NOMO-1 (cell line): ENCODE data around the gene GPR137B.

ENCODE experiments used
- DNase-seq, 2 experiments: peaks; one replicate each; lab custom pipeline; 2025; ENCODE audit not compliant: unreplicated experiment in 2 of 2; lab: John Stamatoyannopoulos, UW

Gene GPR137B

DNA sequence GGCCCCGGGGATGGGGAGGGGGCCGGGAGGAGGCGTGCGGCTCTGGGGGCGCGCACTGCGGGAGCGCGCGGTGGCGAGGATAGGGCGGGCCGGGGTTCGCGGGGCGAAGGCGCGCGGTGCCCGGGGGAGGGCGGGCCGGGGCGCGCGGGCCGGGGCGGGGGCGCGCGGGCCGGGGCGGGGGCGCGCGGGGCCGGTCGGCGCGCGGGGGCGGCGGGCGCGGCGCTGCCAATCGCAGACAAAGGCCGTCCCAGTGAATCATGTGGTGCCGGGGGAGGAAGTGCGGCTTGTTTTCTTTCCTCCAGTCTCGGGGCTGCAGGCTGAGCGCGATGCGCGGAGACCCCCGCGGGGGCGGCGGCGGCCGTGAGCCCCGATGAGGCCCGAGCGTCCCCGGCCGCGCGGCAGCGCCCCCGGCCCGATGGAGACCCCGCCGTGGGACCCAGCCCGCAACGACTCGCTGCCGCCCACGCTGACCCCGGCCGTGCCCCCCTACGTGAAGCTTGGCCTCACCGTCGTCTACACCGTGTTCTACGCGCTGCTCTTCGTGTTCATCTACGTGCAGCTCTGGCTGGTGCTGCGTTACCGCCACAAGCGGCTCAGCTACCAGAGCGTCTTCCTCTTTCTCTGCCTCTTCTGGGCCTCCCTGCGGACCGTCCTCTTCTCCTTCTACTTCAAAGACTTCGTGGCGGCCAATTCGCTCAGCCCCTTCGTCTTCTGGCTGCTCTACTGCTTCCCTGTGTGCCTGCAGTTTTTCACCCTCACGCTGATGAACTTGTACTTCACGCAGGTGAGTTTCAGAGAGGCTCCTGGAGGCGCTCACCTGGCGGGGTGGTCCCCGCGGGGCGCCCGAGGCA is at the start of gene GPR137B:
Gene GPR137B, plus strand, starts transcription at position 287 of the 851 bp plus-strand sequence. Its CDS starts 84 bp downstream, at position 371.
- peak; percentile 45 to 77 for DNase-seq

DNA sequence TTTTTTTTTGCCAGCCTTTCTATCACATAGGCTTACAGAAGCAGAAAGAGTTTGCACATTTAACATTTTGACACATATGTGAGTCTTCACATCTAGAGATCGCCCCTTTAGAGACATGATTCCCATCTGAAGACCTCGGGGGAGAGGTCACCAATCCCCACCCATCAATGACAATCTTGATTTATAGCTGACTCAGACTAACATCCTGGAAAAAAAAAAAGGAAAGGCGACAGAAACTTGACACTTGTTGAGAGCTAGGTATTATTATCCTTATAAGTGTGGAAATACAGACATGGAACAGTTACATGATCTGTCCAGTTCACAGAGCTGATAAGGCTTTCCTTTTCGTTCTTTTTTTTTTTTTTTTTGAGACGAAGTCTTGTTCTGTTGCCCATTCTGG is 49.4 kb upstream of the GPR137B start:
- no peak for DNase-seq

DNA sequence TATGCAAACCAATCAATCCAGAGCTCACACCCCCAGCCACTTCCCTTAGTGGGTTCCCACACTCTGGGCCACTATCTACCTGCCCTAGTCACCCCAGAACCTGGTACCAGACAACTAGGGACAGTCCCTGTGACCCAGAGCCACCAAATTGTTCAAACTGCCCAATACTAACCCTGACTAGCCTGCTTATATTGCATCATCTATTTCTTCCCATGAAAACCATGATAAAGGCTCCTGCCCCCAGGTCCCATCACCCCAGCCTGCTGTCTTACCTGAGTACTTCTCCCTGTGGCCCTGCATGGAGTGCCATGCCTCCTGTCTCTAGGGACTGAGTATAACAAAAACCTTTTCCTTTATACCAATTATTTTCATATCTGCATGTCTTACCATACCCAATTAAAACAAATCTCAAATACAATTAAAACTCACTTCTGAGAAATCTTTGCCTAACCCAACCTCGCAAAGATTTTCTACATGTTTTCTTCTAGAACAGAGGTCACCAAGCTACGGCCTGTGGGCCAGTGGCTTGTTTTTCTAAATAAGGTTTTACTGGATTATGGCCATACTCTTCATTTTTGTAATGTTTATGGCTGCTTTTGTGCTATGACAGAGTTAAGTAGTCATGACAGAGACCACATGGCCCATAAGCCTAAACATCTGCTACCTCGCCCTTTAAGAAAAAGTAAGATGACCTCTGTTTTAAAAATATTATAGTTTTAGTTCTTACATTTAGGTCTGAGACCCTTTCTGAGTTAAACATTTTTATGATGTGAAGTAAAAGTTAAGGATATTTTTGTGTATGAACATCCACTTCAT is 46.4 kb upstream of the GPR137B start:
- no peak for DNase-seq

DNA sequence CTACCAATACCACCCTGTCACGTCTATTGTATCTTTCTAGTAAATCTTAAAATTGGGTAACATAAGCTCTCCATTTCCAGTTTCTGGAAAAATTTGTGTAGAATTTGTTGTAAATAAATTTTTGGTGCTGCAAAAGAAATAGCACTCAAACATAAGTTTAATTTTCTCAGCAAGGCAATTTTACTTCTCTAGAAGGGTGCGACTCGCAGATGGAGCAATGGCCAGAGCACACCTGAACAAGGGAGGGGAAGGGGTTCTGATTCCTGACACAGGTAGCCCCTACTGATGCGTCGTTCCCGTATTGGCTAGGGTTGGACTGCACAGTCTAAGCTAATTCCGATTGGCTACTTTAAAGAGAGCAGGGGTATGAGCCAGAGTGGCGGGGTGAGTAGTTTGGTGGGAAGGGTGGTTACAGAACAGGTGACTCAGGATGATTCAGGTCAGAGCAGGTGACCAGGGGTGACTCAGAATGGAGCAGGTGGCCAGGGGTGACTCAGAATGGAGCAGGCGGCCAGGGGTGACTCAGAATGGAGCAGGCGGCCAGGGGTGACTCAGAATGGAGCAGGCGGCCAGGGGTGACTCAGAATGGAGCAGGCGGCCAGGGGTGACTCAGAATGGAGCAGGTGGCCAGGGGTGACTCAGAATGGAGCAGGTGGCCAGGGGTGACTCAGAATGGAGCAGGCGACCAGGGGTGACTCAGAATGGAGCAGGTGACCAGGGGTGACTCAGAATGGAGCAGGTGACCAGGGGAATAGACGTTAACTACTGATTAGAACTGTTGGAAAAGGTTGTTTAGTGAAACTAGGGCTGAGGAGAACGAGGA is 45.5 kb upstream of the GPR137B start:
- DNase-seq = peak; percentile 20 to 44

DNA sequence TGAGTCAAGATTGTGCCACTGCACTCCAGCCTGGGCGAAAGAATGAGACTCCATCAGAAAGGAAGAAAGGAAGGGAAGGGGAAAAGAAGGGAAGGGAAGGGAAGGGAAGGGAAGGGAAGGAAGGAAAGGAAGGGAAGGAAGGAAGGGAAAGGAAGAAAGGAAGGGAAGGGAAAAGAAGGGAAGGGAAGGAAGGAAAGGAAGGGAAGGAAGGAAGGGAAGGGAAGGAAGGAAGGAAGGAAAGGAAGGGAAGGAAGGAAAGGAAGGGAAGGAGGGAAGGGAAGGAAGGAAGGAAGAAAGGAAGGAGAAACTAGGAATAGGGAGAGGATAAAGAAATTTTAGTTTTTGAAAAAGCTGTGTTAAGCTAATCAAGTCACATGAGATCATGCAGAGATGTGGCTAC is 44.1 kb upstream of the GPR137B start:
- no peak for DNase-seq

DNA sequence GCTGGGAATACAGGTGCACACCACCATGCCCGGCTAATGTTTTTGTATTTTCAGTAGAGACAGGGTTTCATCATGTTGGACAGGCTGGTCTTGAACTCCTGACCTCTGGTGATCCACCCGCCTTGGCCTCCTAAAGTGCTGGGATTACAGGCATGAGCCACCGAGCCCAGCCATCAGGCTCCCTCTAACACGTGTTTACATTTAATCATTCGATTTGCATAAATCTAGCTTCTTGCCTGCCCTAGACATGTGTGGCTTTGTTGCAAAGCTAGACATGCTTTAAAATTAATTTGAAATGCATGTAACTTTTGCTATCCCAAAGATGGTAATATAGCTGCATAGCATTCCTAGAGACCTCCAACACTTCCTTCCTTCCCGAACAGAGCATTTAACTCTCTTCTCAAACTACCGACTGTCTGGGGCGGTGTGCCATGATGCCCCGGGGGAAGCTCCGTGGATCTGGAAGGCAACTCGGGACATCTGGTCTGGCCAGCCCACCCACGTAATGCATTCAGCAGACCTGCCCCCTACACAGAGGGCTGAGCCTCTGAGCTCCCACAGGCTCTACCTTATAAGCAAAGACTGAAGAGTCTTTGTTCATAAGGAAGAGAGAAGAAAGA is 42.9 kb upstream of the GPR137B start:
- no peak for DNase-seq

DNA sequence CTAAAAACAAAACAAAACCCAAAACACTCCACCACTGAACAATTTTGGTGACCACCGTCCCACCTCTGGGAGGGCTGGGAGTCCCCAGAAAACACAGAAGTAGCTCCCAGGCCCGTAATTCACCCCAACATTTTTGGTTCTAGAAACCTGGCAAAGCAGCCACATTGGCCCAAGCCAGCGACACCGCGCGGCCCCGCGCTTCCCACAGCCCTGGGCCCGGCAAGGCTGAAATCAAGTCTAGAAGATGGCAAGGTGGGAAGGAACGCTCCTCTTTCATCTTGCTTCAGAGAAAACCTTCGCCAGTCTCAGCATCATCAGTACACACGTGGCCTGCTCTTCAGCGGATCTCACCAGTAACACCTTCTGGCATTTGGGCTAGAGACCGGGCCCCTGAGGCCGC is 41.5 kb upstream of the GPR137B start:
- no peak for DNase-seq

- no peak for DNase-seq
Measured at GRCh38 chr1:236101233-236102200, 40.8 kb upstream of the GPR137B start.

- no peak for DNase-seq
Measured at GRCh38 chr1:236102611-236103010, 39.7 kb upstream of the GPR137B start.

DNA sequence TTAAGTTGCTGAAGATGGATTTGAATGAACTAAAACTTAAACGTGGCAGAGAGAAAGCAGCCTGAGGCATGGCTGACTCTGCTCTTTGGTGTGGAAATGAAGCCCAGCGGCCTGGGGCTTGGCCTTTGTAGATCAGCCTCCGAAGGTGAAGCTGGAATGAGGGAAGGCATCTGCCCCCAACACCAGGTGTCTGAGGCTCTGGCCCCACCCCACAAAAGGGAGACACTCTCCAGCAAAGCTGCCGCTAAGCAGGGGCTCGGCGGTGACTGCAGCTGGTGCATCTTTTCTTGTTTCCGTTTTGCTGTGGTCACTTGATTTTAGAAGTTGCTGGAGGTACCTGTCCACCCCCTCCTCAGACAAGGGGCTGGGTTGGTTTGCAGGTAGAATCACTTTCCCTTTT is 39.3 kb upstream of the GPR137B start:
- no peak for DNase-seq

DNA sequence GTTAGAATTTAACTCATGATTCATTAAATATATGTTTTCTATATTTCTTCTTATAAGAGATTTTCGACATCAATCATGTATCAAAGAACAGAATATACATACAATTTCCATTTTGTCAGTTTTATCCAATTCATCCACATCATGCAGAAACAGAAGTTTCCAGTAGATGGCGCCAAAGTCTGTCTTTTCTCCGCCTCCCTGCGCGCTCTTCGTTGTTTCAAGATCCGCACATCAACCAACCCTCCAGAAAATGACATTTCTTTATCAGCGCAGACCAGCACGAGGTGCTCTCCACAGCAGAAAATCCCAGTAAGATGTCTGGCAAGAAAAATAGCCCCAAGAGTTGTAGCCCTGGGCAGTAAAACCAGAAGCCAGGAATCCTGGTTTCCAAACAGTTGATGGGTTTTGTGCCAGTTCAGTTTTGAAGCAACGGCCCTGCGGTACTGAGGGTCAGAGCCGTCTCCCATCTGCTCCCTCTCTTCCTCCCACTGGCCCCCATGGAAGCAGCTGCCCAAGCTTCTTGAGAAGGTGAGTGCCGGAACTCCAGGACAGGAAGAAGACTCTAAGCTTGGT is 38.6 kb upstream of the GPR137B start:
- DNase-seq = peak; percentile 31 to 73

DNA sequence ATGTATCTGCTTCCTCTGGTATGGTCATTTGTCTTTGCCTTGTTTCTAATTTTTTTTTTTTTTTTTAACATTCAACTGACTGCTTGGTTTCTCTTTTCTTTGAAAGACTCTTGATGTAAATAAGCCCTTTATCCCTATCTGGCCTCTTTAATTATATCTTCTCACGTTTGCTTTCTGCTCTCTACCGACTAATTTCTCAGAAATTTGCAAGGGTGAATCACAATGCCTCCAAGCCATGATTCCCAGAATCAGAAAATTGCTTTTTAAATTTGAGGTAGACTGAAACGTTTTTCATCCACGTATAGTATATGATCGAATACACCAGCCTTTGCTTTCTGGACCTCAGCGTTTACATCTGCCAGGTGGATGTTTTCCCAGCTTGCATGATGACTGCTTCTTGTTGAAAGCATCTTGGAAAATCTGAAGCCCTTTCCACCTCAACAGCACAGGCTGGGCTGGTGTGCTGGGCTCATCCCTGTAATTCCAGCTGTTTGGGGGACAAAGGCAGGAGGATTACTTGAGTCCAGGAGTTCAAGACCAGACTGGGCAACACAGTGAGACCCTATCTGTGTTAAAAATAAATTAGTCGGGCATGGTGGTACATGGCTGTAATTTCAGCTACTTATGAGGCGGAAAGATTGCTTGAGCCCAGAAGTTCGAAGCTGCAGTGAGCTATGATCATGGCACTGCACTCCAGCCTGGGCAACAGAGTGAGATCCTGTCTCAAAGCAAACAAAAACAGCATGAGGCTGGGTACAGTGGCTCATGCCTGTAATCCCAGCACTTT is 35.0 kb upstream of the GPR137B start:
- no peak for DNase-seq

DNA sequence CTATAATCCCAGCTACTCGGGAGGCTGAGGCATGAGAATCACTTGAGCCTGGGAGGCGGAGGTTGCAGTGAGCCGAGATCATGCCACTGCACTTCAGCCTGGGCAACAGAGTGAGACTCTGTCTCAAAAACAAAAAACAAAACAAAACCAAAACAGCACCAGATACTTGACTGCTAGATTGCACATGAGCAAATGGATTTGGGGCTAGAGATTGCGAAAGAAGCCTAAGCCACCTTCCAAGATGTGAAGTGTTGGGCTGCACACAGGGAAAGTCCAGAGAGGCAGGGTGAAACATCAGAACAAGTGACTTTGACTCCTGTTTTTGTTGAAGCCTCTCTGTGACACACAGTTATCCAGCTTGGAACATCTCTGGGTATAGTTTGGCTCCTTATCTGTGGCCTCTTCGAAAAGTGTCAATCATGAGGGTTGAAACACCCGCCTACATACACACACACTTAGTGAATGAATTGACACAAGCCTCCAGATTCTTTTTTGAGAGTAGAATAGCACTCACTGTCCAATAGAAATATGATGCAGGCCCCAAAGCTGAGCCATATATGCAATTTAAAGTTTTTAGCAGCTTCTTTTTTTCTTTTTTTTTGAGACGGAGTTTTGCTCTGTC is 34.2 kb upstream of the GPR137B start:
- DNase-seq = no peak

DNA sequence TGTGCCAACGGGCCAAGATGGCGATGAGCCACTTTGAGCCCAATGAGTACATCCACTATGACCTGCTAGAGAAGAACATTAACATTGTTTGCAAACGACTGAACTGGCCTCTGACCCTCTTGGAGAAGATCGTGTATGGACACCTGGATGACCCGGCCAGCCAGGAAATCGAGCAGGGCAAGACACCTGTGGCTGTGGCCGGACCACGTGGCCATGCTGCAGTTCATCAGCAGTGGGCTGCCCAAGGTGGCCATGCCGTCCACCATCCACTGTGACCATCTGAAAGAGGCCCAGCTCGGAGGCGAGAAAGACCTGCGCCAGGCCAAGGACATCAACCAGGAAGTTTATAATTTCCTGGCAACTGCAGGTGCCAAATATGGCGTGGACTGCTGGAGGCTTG is 32.2 kb upstream of the GPR137B start:
- no peak for DNase-seq

DNA sequence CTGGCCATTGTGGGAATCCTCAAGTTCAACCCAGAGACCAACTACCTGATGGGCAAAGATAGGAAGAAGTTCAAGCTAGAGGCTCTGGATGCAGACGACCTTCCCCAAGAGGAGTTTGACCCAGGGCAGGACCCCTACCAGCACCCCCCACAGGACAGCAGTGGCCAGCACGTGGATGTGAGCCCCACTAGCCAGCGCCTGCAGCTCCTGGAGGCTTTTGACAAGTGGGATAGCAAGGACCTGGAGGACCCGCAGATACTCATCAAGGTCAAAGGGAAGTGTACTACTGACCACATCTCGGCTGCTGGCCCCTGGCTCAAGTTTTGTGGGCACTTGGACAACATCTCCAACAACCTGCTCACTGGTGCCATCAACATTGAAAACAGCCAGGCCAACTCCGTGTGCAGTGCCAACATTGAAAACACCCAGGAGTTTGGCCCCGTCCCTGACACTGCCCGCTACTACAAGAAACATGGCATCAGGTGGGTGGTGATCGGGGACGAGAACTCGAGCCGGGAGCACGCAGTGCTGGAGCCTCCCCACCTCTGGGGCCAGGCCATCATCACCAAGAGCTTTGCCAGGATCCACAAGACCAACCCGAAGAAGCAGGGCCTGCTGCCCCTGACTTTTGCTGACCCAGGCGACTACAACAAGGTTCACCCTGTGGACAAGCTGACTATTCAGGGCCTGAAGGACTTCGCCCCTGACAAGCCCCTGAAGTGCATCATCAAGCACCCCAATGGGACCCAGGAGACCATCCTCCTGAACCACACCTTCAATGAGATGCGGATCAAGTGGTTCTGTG is 30.6 kb upstream of the GPR137B start:
- DNase-seq = no peak

GRCh38 chr1:236112332-236112627 is 30.1 kb upstream of the GPR137B start:
- DNase-seq = no peak

DNA sequence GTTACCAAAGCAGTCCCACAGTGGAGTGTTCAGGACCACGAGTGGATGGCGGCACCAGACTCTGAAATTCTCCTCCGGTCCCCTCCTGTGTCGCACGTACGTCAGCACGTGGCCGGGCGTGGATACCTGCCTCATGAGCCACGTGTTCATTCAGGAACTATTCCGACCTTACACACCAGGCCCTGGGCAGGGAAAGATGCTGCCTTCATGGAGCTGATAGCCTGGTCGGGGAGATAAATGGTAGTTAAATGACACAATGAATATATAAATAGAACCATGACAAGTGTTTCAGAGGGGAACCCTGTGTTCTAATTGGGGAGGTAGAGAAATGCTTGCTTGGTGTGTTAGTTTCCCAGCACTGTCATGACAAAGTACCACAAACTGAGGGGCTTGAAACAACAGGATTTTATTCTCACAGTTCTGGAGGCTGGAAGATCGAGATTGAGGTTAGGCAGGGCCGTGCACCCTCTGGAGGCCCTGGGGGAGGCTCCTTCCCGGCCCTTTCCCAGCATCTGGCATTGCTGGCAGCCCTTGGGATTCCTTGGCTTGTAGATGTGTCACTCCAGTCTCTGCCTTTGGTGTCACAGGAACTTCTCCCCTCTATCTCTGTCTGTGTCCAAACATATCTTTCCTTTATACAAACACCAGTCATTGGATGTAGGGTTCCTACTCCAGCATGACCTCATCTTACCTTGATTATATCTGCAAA is 28.9 kb upstream of the GPR137B start:
- no peak for DNase-seq
